Ishikawa (cell line): Measurements from ENCODE around the gene MCF2L2.

Experiments used
- CEBPB ChIP-seq: IDR thresholded peaks from 2 replicates; pipeline ENCODE4 v1.6.1; 2012
- CREB1 ChIP-seq: IDR thresholded peaks from 2 replicates; pipeline ENCODE4 v1.6.1; 2012; ENCODE audit warnings: low read depth
- EGR1 ChIP-seq: IDR thresholded peaks from 2 replicates; pipeline ENCODE4 v1.6.1; 2012
- EP300 ChIP-seq: IDR thresholded peaks from 2 replicates; pipeline ENCODE4 v1.6.1; 2012; ENCODE audit warnings: borderline replicate concordance
- FOXM1 ChIP-seq: IDR thresholded peaks from 2 replicates; pipeline ENCODE4 v1.6.1; 2012; ENCODE audit warnings: low read depth, borderline replicate concordance
- NFIC ChIP-seq: IDR thresholded peaks from 2 replicates; pipeline ENCODE4 v1.6.1; 2012
- RAD21 ChIP-seq: IDR thresholded peaks from 2 replicates; pipeline ENCODE4 v1.6.1; 2012; ENCODE audit warnings: low read depth
- REST ChIP-seq: IDR thresholded peaks from 2 replicates; pipeline ENCODE4 v1.6.1; 2012; ENCODE audit warnings: low read depth, mild to moderate bottlenecking
- TAF1 ChIP-seq: IDR thresholded peaks from 2 replicates; pipeline ENCODE4 v1.6.1; 2012; ENCODE audit warnings: low read depth, mild to moderate bottlenecking
- TCF12 ChIP-seq: IDR thresholded peaks from 2 replicates; pipeline ENCODE4 v1.6.1; 2012; ENCODE audit warnings: low read depth
- TEAD4 ChIP-seq: IDR thresholded peaks from 2 replicates; pipeline ENCODE4 v1.6.1; 2012
- USF1 ChIP-seq: IDR thresholded peaks from 2 replicates; pipeline ENCODE4 v1.6.1; 2012
- YY1 ChIP-seq: IDR thresholded peaks from 2 replicates; pipeline ENCODE4 v1.6.1; 2012; ENCODE audit warnings: low read depth
- ZBTB7A ChIP-seq: IDR thresholded peaks from 2 replicates; pipeline ENCODE4 v1.6.1; 2012; ENCODE audit warnings: low read depth
- TF ChIP-seq, protein P1 (sequence below): IDR thresholded peaks from 2 replicates; pipeline ENCODE4 v1.6.1; 2012

MCF2L2 gene

GRCh38 chr3:183446838-183447205 lies 18.4 kb upstream of the MCF2L2 start:
- TF ChIP-seq FOXM1 (no peak), TAF1 (no peak), YY1 (no peak), ZBTB7A (no peak), USF1 (no peak), RAD21 (no peak)
- TF ChIP-seq, protein P1, sequence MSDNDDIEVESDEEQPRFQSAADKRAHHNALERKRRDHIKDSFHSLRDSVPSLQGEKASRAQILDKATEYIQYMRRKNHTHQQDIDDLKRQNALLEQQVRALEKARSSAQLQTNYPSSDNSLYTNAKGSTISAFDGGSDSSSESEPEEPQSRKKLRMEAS: no peak

DNA sequence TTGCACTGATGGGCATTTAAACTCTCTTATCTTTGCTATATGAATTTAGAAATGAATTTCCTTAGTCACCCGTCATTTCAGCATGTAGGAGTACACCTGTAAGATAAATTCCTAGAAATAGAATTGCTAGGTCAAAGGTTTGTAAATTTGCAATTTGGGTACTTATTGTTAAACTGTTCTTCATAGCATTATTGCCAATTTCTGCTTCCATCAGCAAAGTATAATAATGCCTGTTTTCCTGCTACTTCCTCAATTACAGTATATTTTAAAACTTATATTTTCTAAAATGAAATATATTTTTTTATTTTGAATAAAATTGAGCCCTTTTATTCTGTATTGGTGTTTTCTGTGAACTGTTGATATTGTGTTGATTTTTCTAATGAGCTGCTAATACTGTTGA lies 16.3 kb upstream of the MCF2L2 start:
- TF ChIP-seq, protein P1: no peak
- TF ChIP-seq REST (no peak), USF1 (no peak), NFIC (no peak), ZBTB7A (no peak), CEBPB (no peak), TAF1 (no peak), FOXM1 (no peak), EP300 (no peak), YY1 (no peak), TEAD4 (no peak), RAD21 (no peak), TCF12 (no peak), CREB1 (no peak), EGR1 (no peak)

DNA sequence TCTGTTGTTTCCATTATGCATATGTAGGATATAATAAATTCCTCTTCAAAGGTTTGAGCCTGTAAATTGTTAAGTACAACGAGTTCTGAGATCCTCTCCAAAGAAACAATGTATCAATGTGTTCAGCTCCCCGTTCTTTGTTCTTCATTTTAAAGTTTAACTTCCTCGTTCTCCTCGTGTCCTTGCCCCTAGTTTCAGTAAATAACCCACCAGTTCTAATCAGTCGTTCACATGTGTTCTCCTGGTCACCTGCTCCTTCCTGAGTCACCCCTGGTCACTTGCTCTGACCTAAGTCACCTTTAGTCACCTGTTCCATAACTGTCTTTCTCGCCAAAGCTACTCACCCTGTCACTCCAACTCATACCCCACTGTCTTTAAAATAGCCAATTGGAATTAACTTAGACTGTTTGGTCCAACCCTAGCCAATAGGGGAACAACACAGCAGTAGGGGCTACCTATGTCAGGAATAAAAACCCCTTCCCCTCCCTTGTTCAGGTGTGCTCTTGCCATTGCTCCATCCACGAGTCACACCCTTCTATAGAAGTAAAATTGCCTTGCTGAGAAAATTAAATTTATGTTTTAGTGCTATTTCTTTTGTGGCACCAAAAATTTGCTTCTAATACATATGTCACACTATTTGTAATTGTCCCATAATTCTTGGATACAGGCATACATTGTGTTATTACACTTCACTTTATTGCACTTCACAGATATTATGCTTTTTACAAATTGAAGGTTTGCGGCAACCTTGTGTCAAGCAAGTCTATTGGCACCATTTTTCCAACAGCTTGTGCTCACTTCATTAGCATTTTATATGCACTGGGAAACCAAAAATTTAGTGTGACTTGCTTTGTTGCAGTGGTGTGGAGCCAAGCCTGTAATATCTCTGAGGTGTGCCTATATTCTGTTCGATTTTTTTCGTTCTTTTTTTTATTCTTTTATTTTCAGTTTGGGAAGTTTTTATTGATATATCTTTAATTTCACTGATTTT lies 15.3 kb upstream of the MCF2L2 start:
- TF ChIP-seq REST (no peak), CEBPB (no peak), USF1 (no peak), CREB1 (no peak), NFIC (no peak), EGR1 (no peak), TCF12 (no peak), YY1 (no peak), TEAD4 (no peak), RAD21 (no peak), EP300 (no peak), ZBTB7A (no peak), FOXM1 (no peak), TAF1 (no peak)
- TF ChIP-seq, protein P1: no peak

- no peak for TF ChIP-seq TCF12
- TF ChIP-seq TAF1: no peak
- TF ChIP-seq EGR1: no peak
- no peak for TF ChIP-seq CEBPB
- TF ChIP-seq TEAD4: no peak
- TF ChIP-seq, protein P1: no peak
- no peak for TF ChIP-seq USF1
- TF ChIP-seq ZBTB7A: no peak
- no peak for TF ChIP-seq RAD21
- TF ChIP-seq NFIC: no peak
- no peak for TF ChIP-seq REST
- TF ChIP-seq FOXM1: no peak
- TF ChIP-seq EP300: no peak
- TF ChIP-seq CREB1: no peak
- TF ChIP-seq YY1: no peak
Measured at GRCh38 chr3:183442994-183443393, 14.6 kb upstream of the MCF2L2 start.
